Endothelial cell of umbilical vein (primary cell): ENCODE results near the gene SLC12A7. TPM values are rescaled to one million over a fixed set of nuclear protein-coding genes. Genes with fewer than 3 reads are reported as not detected.
"Not testable (repeated sequence)": the region's sequence is repeated elsewhere in the genome, so short reads cannot be mapped to it uniquely, and the experiment has no call there.

Experiments used
- BruUV-seq: library from RNA; stranded (reverse); fragments of 400-500 nt; replicated peaks from 2 replicates; lab custom pipeline; 2021; lab: Mats Ljungman, UMichigan
- CTCF ChIA-PET: fragments of 300-600, 350-600 bp; sonication (Branson Sonifier 250); formaldehyde crosslinking; loops from one replicate; lab custom pipeline; 2021; ENCODE audit warnings: antibody characterized with exemption, inconsistent platforms; lab: Charles Lee
- POLR2A ChIA-PET: fragments of 300-600, 350-600 bp; sonication (Branson Sonifier 250); formaldehyde crosslinking; loops from one replicate; lab custom pipeline; 2021; ENCODE audit warnings: antibody characterized with exemption, inconsistent platforms; lab: Charles Lee
- DNase-seq: peaks from one replicate; pipeline ENCODE4 v3.0.0-alpha.2; 2011; ENCODE audit warnings: low read depth, low spot score
- FAIRE-seq: peaks from 2 replicates; lab custom pipeline; 2011; peaks lifted over from hg19 to GRCh38; lab: Jason Lieb, UNC
- H2AFZ ChIP-seq: 2 replicates; pipeline ENCODE4 v1.6.0; 2012; ENCODE audit warnings: low read depth, low read length, control low read depth, inconsistent platforms
- H3K27ac ChIP-seq: 2 replicates; pipeline ENCODE4 v1.5.1; 2011; ENCODE audit warnings: low read depth, mild to moderate bottlenecking, control low read depth, low read length, moderate library complexity; ENCODE audit not compliant: insufficient read depth
- H3K27me3 ChIP-seq, 2 experiments: 2 replicates each; pipeline versions ENCODE4 v1.6.0 to v1.6.1; 2011; ENCODE audit warnings: low read length in 2 of 2, mixed read lengths in 1 of 2; ENCODE audit not compliant: control insufficient read depth in 2 of 2, insufficient read depth in 2 of 2
- H3K36me3 ChIP-seq, 2 experiments: 2 replicates in 1 of 2; 3 replicates in 1 of 2; pipeline ENCODE4 v1.5.1; 2011; ENCODE audit warnings: low read length in 2 of 2, mild to moderate bottlenecking in 1 of 2, moderate library complexity in 1 of 2; ENCODE audit not compliant: control insufficient read depth in 2 of 2, insufficient read depth in 2 of 2; ENCODE audit errors: extremely low read depth in 1 of 2
- H3K4me1 ChIP-seq: 3 replicates; pipeline ENCODE4 v1.5.1; 2011; ENCODE audit warnings: mild to moderate bottlenecking, low read length; ENCODE audit not compliant: control insufficient read depth, insufficient read depth; ENCODE audit errors: extremely low read depth
- H3K4me2 ChIP-seq: 2 replicates; pipeline ENCODE4 v1.6.1; 2011; ENCODE audit warnings: low read length, control low read depth, mixed read lengths; ENCODE audit not compliant: insufficient read depth
- H3K4me3 ChIP-seq, 3 experiments: fragments of 200-600 bp in 1 of 3; sonication (generic), shearing (Covaris generic) in 1 of 3; replicated peaks in 1 of 3; 2 replicates each; pipeline ENCODE4 v1.5.1; 2011 to 2016; ENCODE audit warnings: control low read depth in 3 of 3, low read length in 3 of 3, mild to moderate bottlenecking in 2 of 3, inconsistent platforms in 1 of 3, low read depth in 1 of 3, moderate library complexity in 1 of 3; ENCODE audit not compliant: insufficient read depth in 1 of 3
- H3K79me2 ChIP-seq: 2 replicates; pipeline ENCODE4 v1.6.0; 2012; ENCODE audit warnings: low read length, inconsistent platforms; ENCODE audit not compliant: control insufficient read depth, insufficient read depth
- H3K9ac ChIP-seq: replicated peaks from 2 replicates; pipeline ENCODE3; 2011; ENCODE audit warnings: low read length, control low read depth; ENCODE audit not compliant: insufficient read depth; ENCODE audit errors: extremely low read depth
- H3K9me1 ChIP-seq: replicated peaks from 3 replicates; pipeline ENCODE4 v1.6.0; 2011; ENCODE audit warnings: mild to moderate bottlenecking, low read length; ENCODE audit not compliant: control insufficient read depth, insufficient read depth; ENCODE audit errors: extremely low read depth
- H3K9me3 ChIP-seq: replicated peaks from 2 replicates; pipeline ENCODE4 v1.5.1; 2012; ENCODE audit warnings: low read length, inconsistent platforms; ENCODE audit not compliant: control insufficient read depth, insufficient read depth
- H4K20me1 ChIP-seq: replicated peaks from 2 replicates; pipeline ENCODE3; 2011; ENCODE audit warnings: mild to moderate bottlenecking, low read length; ENCODE audit not compliant: control insufficient read depth, insufficient read depth; ENCODE audit errors: extremely low read depth
- FOS ChIP-seq: IDR thresholded peaks from 2 replicates; pipeline ENCODE4 v1.6.1; 2011; ENCODE audit warnings: mild to moderate bottlenecking, low read length, moderate library complexity, borderline replicate concordance; ENCODE audit not compliant: insufficient read depth
- GATA2 ChIP-seq: IDR thresholded peaks from 2 replicates; pipeline ENCODE4 v1.7.0; 2011; ENCODE audit warnings: low read depth, mild to moderate bottlenecking, moderate library complexity, mixed read lengths, low read length; ENCODE audit not compliant: insufficient read length, insufficient read depth
- JUN ChIP-seq: IDR thresholded peaks from 2 replicates; pipeline ENCODE4 v1.6.1; 2011; ENCODE audit warnings: borderline replicate concordance, low read depth; ENCODE audit not compliant: insufficient read length, insufficient read depth
- MYC ChIP-seq: IDR thresholded peaks from one replicate; pipeline ENCODE4 v1.6.1; 2011; ENCODE audit warnings: mild to moderate bottlenecking, low read depth, low read length
- POLR2A ChIP-seq: IDR thresholded peaks from 2 replicates; pipeline ENCODE4 v1.6.1; 2012; ENCODE audit warnings: low read depth, mild to moderate bottlenecking, control low read depth, low read length
- POLR2AphosphoS5 ChIP-seq: IDR thresholded peaks from 2 replicates; pipeline ENCODE4 v1.6.1; 2012; ENCODE audit warnings: low read depth, mild to moderate bottlenecking, control low read depth, low read length, moderate library complexity; ENCODE audit not compliant: insufficient read depth
- dilution Hi-C: fragments of 300-500 bp; cut with MboI; formaldehyde crosslinking; loops from one replicate; pipeline ENCODE4 v1.15.0; 2019; ENCODE audit warnings: low sequenced_read_pairs; ENCODE audit not compliant: extremely low pct_ligation_motif_present
- intact Hi-C: fragments of 100-400 bp; cut with micrococcal nuclease; formaldehyde crosslinking; loops from one replicate; pipeline ENCODE4 v1.10.0; 2022
- polyA plus RNA-seq, 4 experiments: library from polyadenylated mRNA; depleted of rRNA in 3 of 4; stranded (reverse) in 3 of 4; unstranded in 1 of 4; fragments of >200 nt; gene quantifications; 2 replicates each; pipeline versions ENCODE4 v1.2.1 to v1.2.3, GENCODE V29; 2011 to 2012; ENCODE audit warnings: missing spikeins in 1 of 4
- total RNA-seq: library from RNA; stranded (reverse); gene quantifications from 2 replicates; pipeline ENCODE4 v1.2.3, GENCODE V29; 2021
- TF ChIP-seq, protein P1 (sequence below), 2 donors: IDR thresholded peaks; 1 replicate in 1 of 2; 2 replicates in 1 of 2; pipeline ENCODE4 v1.5.1; 2011; ENCODE audit warnings: low read length in 2 of 2, mild to moderate bottlenecking in 2 of 2, moderate library complexity in 2 of 2, control low read depth in 1 of 2, inconsistent platforms in 1 of 2, low read depth in 1 of 2; ENCODE audit not compliant: insufficient read depth in 1 of 2; ENCODE audit errors: extremely low read depth in 1 of 2

SLC12A7 gene
- total and polyA plus RNA-seq, 2 donors (not counting 3 experiments of a cell fraction or from before 2014, with no cell fraction given) = 16.4 to 38.8 TPM

DNA sequence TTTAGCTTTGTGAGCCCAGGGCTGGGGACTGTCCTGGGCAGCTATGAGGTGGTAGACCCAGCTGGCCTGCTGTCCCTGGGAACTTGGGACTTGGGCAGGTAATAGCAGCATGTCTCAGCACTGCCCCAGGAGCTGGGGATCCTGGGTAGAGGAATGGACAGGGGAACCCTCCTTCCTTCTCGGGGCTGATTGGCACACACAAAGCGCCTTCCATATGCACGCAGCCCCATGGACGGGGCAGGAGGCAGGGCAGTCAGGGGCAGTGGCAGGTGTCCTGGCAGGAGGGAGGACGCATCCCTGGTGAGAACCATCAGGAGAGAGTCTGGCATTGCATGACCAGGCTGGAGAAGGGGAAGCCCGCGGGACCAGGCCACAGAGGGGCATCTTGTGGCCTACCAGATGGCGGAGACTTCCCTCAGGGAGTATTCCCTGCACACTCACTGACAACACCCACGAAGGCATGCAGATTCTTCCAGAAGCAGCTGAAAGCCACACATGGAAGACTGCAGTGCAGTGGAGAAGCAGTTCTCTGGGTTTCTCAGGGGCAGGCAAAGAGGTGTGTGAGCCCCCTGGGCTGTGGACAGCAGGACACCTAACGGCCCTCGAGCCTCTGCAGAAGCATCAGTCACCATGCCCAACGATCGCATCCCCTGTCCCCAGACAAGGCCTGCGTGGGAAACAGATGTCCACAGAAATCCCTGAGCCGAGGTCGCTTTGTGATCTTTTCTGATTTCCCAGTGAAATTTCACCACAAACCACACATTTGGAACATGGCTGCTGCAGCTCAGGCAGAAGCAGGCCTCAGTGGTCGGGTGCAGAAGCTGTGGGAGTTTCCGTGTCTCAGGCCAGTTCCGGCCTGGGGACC lies 110.2 kb downstream of the SLC12A7 start:
- H3K9me3 ChIP-seq = no peaks in the 10 kb centered on the region
- H3K9ac ChIP-seq = no peak overlapping the region
- ChIA-PET CTCF (interaction anchor here (0.6 to 1.5 kb wide), 3 partner anchors 11 to 75 kb away, joined by 3 to 4 read pairs (median 3); no protein-coding TSS in a partner anchor), POLR2A (no interaction called here)
- H3K27me3 ChIP-seq = peaks cover 4 to 15% of the 10 kb centered on the region in 2 experiments
- H3K4me1 ChIP-seq = no peaks in the 10 kb centered on the region
- H3K9me1 ChIP-seq = no peaks in the 10 kb centered on the region
- no peak overlapping the region for H3K4me2 ChIP-seq
- no peak overlapping the region for H3K27ac ChIP-seq
- intact Hi-C loops = no loop called here
- BruUV-seq = no TSS peak
- no peak overlapping the region for H2AFZ ChIP-seq
- DNase-seq = no peak
- H3K36me3 ChIP-seq = no peaks in the 10 kb centered on the region
- H3K79me2 ChIP-seq = no peaks in the 10 kb centered on the region
- H3K4me3 ChIP-seq = no peak overlapping the region
- TF ChIP-seq POLR2A (no peak), MYC (no peak), GATA2 (no peak), FOS (no peak), POLR2AphosphoS5 (no peak), JUN (no peak)
- TF ChIP-seq, protein P1, sequence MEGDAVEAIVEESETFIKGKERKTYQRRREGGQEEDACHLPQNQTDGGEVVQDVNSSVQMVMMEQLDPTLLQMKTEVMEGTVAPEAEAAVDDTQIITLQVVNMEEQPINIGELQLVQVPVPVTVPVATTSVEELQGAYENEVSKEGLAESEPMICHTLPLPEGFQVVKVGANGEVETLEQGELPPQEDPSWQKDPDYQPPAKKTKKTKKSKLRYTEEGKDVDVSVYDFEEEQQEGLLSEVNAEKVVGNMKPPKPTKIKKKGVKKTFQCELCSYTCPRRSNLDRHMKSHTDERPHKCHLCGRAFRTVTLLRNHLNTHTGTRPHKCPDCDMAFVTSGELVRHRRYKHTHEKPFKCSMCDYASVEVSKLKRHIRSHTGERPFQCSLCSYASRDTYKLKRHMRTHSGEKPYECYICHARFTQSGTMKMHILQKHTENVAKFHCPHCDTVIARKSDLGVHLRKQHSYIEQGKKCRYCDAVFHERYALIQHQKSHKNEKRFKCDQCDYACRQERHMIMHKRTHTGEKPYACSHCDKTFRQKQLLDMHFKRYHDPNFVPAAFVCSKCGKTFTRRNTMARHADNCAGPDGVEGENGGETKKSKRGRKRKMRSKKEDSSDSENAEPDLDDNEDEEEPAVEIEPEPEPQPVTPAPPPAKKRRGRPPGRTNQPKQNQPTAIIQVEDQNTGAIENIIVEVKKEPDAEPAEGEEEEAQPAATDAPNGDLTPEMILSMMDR (IDR thresholded peaks at IDR 0.05; ENCODE audit: extremely low read depth in 1 of 2, insufficient read depth in 1 of 2, low read depth in 1 of 2, low read length in 2 of 2) = no peak
- FAIRE-seq = no peak
- no peaks in the 10 kb centered on the region for H4K20me1 ChIP-seq
- dilution Hi-C loops = no loop called here

DNA sequence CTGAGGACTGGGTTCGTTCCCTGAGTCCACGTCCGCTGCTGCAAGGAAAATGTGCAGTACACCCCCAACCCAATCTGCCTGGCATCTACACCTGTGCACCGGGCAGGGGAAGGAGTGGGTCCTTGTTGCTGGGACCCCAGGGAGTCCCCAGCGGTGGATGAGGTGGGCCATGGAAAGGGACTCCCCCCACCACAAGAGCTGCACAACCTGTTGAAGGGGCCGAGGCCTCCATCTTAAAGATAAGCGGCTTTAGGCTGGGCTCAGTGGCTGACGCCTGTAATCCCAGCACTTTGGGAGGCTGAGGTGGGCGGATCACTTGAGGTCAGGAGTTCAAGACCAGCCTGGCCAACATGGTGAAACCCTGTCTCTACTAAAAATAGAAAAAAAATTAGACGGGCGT lies 111.0 kb downstream of the SLC12A7 start:
- CTCF ChIA-PET = interaction anchor here (1.5 kb wide), 1 partner anchor 74 kb away, joined by 3 read pairs; no protein-coding TSS in a partner anchor
- BruUV-seq, FAIRE-seq: not testable (repeated sequence)

More for the DNA sequence above, 111.0 kb downstream of the SLC12A7 start:
- intact Hi-C loops, DNase-seq, H3K4me2 ChIP-seq, H3K9me3 ChIP-seq, H2AFZ ChIP-seq, H3K79me2 ChIP-seq, POLR2A ChIA-PET, H3K9me1 ChIP-seq, H3K9ac ChIP-seq, H3K27ac ChIP-seq, H4K20me1 ChIP-seq, dilution Hi-C loops, H3K4me1 ChIP-seq, H3K4me3 ChIP-seq, H3K36me3 ChIP-seq: not testable (repeated sequence)
- peaks cover 4 to 12% of the 10 kb centered on the region in 2 experiments for H3K27me3 ChIP-seq
